ENCODE data around the gene RWDD1.

GRCh38 chr6:116556814-116557415 is 14.4 kb upstream of the RWDD1 start:
- no peak for TF ChIP-seq CTCF (IDR thresholded peaks at IDR 0.05)
- no peak for TF ChIP-seq POLR2AphosphoS5 (IDR thresholded peaks at IDR 0.05)

All from gastroesophageal sphincter (tissue), 3 donors.